Measurements from ENCODE around the gene PAQR8. TPM values are rescaled to one million over a fixed set of nuclear protein-coding genes. Genes with fewer than 3 reads are reported as not detected.

PAQR8 gene
- total and polyA plus RNA-seq, 2 of the 13 experiments (the other 11 are each of a cell fraction or from before 2014, with no cell fraction given): 37.7 to 50.7 TPM

- 0 out of 2 replicates have a peak, but pooled peaks have one; percentile 86 for TF ChIP-seq ZNF550 (CRISPR knock-in tag; IDR thresholded peaks at IDR 0.05; ENCODE audit: borderline replicate concordance)
- no peak for TF ChIP-seq ZMAT3 (CRISPR knock-in tag; conservative IDR thresholded peaks at IDR 0.05)
- TF ChIP-seq CHD2 (IDR thresholded peaks at IDR 0.05; ENCODE audit: low read depth, low read length): no peak
- no peak for TF ChIP-seq TEAD2 (CRISPR knock-in tag; IDR thresholded peaks at IDR 0.05)
- no peak for TF ChIP-seq ZFP36 (IDR thresholded peaks at IDR 0.05; ENCODE audit: borderline replicate concordance, low read depth, low read length, partially characterized antibody)
- TF ChIP-seq POLR2AphosphoS5 (IDR thresholded peaks at IDR 0.05; ENCODE audit: low read depth, low read length): peak; percentile 88
- no peak for TF ChIP-seq ZBTB8A (CRISPR knock-in tag; IDR thresholded peaks at IDR 0.05; ENCODE audit: borderline replicate concordance, low read depth)
- no peak for TF ChIP-seq CENPT (CRISPR knock-in tag; IDR thresholded peaks at IDR 0.05; ENCODE audit: low read depth)
- no peak; the same call in 1 of the 2 replicates for TF ChIP-seq TGIF2 (CRISPR knock-in tag; IDR thresholded peaks at IDR 0.05)
- TF ChIP-seq ZEB1 (IDR thresholded peaks at IDR 0.05; ENCODE audit: insufficient replicate concordance, low read depth): no peak
- TF ChIP-seq SRSF1 (optimal IDR thresholded peaks at IDR 0.05; ENCODE audit: low read depth, low read length): no peak
- TF ChIP-seq ZNF770 (CRISPR knock-in tag; IDR thresholded peaks at IDR 0.05): no peak
- TF ChIP-seq SPEN (CRISPR knock-in tag; IDR thresholded peaks at IDR 0.05; ENCODE audit: low read depth): no peak
- no peak for TF ChIP-seq HNRNPLL (IDR thresholded peaks at IDR 0.05; ENCODE audit: low read depth, low read length, poor library complexity, severe bottlenecking)
- no peak for TF ChIP-seq DNMT3B (CRISPR knock-in tag; conservative IDR thresholded peaks at IDR 0.05)
- TF ChIP-seq STAG1 (CRISPR knock-in tag; IDR thresholded peaks at IDR 0.05): no peak; the same call in 1 of the 2 replicates
- TF ChIP-seq NCOA1 (CRISPR knock-in tag; IDR thresholded peaks at IDR 0.05): no peak; the same call in 1 of the 2 replicates
- TF ChIP-seq KDM6A (CRISPR knock-in tag; IDR thresholded peaks at IDR 0.05; ENCODE audit: low read depth): no peak
- TF ChIP-seq, protein P1, sequence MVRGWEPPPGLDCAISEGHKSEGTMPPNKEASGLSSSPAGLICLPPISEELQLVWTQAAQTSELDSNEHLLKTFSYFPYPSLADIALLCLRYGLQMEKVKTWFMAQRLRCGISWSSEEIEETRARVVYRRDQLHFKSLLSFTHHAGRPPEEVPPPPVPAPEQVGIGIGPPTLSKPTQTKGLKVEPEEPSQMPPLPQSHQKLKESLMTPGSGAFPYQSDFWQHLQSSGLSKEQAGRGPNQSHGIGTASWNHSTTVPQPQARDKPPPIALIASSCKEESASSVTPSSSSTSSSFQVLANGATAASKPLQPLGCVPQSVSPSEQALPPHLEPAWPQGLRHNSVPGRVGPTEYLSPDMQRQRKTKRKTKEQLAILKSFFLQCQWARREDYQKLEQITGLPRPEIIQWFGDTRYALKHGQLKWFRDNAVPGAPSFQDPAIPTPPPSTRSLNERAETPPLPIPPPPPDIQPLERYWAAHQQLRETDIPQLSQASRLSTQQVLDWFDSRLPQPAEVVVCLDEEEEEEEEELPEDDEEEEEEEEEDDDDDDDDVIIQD (CRISPR knock-in tag; IDR thresholded peaks at IDR 0.05; ENCODE audit: low read depth): no peak
- TF ChIP-seq, protein P2, sequence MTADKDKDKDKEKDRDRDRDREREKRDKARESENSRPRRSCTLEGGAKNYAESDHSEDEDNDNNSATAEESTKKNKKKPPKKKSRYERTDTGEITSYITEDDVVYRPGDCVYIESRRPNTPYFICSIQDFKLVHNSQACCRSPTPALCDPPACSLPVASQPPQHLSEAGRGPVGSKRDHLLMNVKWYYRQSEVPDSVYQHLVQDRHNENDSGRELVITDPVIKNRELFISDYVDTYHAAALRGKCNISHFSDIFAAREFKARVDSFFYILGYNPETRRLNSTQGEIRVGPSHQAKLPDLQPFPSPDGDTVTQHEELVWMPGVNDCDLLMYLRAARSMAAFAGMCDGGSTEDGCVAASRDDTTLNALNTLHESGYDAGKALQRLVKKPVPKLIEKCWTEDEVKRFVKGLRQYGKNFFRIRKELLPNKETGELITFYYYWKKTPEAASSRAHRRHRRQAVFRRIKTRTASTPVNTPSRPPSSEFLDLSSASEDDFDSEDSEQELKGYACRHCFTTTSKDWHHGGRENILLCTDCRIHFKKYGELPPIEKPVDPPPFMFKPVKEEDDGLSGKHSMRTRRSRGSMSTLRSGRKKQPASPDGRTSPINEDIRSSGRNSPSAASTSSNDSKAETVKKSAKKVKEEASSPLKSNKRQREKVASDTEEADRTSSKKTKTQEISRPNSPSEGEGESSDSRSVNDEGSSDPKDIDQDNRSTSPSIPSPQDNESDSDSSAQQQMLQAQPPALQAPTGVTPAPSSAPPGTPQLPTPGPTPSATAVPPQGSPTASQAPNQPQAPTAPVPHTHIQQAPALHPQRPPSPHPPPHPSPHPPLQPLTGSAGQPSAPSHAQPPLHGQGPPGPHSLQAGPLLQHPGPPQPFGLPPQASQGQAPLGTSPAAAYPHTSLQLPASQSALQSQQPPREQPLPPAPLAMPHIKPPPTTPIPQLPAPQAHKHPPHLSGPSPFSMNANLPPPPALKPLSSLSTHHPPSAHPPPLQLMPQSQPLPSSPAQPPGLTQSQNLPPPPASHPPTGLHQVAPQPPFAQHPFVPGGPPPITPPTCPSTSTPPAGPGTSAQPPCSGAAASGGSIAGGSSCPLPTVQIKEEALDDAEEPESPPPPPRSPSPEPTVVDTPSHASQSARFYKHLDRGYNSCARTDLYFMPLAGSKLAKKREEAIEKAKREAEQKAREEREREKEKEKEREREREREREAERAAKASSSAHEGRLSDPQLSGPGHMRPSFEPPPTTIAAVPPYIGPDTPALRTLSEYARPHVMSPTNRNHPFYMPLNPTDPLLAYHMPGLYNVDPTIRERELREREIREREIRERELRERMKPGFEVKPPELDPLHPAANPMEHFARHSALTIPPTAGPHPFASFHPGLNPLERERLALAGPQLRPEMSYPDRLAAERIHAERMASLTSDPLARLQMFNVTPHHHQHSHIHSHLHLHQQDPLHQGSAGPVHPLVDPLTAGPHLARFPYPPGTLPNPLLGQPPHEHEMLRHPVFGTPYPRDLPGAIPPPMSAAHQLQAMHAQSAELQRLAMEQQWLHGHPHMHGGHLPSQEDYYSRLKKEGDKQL (CRISPR knock-in tag; IDR thresholded peaks at IDR 0.05; ENCODE audit: low read depth): no peak
- no peak for TF ChIP-seq SETDB1 (CRISPR knock-in tag; IDR thresholded peaks at IDR 0.05; ENCODE audit: borderline replicate concordance)
- TF ChIP-seq HHEX (CRISPR knock-in tag; IDR thresholded peaks at IDR 0.05): no peak
- no peak for TF ChIP-seq ZIK1 (CRISPR knock-in tag; IDR thresholded peaks at IDR 0.05; ENCODE audit: borderline replicate concordance, low read depth)
Observed at GRCh38 chr6:52420668-52421358, 58.9 kb downstream of the PAQR8 start (continued).
